22Rv1 (cell line): Measurements from ENCODE around the gene EDRF1.

Source experiments
- H3K27ac ChIP-seq: fragments of 450-650 bp; 2 replicates; pipeline ENCODE4 v1.5.1; 2017
- ZFX ChIP-seq: fragments of 450-650 bp; IDR thresholded peaks from 2 replicates; pipeline ENCODE4 v1.6.1; 2017; ENCODE audit warnings: antibody characterized with exemption, borderline replicate concordance
- TF ChIP-seq, protein P1 (sequence below): fragments of 450-650 bp; IDR thresholded peaks from 2 replicates; pipeline ENCODE4 v1.5.1; 2017; ENCODE audit warnings: mild to moderate bottlenecking

Gene EDRF1

DNA sequence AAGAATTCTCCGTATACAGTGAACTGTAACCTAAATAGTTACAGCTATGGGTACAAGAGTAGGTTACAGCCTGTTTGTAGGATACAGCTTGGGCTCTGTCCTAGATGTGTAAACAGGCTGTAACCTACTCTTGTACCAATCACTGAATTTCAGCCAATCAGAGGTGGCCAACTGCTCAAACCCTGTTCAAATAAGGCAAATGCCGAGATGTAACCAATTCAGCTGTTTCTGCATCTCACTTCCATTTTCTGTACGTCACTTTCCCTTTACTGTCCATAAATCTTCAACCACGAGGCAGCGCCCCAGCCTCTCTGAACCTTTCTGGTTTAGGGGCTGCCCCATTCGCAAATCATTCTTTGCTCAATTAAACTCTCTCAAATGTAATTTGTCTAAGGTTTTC is 64.4 kb downstream of the EDRF1 start:
- TF ChIP-seq ZFX, result no peak
- TF ChIP-seq, protein P1, sequence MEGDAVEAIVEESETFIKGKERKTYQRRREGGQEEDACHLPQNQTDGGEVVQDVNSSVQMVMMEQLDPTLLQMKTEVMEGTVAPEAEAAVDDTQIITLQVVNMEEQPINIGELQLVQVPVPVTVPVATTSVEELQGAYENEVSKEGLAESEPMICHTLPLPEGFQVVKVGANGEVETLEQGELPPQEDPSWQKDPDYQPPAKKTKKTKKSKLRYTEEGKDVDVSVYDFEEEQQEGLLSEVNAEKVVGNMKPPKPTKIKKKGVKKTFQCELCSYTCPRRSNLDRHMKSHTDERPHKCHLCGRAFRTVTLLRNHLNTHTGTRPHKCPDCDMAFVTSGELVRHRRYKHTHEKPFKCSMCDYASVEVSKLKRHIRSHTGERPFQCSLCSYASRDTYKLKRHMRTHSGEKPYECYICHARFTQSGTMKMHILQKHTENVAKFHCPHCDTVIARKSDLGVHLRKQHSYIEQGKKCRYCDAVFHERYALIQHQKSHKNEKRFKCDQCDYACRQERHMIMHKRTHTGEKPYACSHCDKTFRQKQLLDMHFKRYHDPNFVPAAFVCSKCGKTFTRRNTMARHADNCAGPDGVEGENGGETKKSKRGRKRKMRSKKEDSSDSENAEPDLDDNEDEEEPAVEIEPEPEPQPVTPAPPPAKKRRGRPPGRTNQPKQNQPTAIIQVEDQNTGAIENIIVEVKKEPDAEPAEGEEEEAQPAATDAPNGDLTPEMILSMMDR, result no peak
- H3K27ac ChIP-seq, result no peak overlapping the region

DNA sequence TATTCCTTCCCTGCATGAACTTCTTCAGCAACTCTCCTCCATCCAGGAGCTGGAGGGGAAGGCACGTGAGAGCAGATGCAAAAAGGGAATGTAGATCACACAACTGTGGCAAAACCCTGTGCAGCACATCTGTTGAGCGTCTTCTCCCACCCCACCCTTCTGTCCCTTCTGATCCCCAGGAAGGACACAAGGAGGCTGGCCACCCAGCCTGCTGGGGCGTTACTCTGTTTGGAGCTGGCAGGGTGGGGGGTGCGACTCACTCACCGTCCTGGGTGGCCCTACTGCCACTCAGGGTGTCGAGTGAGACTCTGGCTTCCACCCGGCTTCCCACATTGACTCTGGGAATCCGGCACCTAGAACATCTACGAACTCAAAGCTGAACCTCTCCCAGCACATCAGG is 66.3 kb downstream of the EDRF1 start:
- no peak for TF ChIP-seq ZFX
- TF ChIP-seq, protein P1, result no peak
- H3K27ac ChIP-seq, result no peak overlapping the region

DNA sequence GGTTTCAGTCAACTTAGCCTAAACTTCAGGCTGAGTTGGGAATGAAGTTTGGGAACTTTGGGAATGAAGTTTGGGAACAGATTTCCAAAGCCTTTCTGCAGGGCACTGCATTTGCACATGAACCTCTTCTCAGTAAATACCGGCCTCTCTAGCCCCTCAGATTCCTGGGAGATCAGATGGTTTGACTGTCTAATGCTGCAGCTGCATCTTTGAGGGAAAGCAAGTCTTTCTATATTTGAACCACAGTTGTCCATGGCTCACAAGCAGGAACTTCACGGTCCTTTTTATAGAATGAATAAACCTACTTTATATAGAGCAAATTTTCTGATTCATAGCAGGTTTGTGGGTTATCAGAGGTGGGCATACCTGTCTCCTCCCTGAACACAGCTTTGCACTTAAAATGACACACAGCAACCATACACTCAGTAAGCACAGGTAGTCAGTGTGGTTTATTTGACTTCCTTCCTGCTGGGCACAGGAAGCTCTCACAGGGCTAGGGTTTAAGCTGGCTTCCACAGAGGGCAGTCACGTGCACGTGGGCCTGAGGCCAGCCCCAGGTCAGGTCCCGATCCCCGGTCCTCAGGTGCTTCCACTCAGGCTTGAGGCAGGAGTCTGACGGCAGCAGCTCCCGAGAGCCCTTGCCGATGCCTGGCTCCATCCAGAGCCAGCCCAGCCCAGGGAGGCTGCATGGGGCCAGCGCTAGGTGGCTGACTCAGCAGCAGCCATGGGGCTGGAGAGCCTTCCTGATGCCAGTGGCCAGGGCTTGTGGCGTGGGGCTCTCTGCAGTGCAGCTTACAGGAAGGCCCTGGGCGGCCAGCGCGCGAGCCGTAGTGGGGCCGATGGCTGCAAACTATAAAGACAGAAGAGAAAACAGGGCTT is 68.9 kb downstream of the EDRF1 start:
- TF ChIP-seq ZFX, result no peak
- TF ChIP-seq, protein P1, result no peak
- no peak overlapping the region for H3K27ac ChIP-seq

DNA sequence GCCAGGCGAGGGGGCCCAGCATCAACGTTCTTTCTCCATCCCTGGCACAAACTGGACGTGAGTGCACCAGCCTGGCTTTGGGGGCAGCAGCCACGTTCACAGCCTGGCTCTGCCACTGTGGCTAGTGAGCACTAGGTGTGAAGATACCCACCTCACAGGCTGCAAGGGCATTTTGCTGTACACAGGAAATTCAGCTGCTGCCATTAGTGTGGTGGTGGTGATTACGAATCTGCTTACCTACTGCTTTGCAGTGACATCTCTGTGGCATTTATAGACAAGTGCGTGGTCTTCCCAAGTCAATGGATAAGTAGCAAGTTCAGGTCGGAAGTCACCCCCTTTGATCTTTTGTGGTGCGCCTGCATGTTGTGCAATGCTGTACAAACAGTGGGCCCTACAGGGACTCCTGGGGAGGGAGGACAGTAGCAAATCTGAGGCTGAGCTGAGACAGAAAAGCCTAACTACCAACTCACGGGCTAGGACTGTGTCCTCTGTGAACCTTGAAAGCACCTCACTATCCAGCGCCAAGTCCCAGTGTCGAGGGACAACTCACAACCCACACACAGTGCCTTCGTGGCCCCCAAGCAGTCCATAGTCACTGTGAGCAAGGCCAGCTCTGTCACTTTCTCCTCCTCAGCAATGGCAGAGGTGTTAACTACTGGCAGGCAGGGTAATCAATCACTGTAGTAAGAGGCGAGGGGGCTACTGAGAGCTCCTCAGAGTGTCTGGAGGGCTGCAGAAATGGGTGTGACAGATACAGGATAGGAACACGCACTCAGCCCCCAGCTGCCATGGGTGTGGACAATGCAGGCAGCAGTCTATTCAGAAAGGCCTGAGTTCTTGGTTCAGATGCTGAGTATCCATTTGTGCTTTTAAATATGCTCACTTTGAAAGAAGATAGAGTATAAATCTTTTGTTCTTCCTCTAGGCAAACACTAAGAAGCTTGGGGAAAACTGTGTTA is 73.1 kb downstream of the EDRF1 start:
- TF ChIP-seq, protein P1, result no peak
- no peak for TF ChIP-seq ZFX
- H3K27ac ChIP-seq, result no peak overlapping the region

- TF ChIP-seq, protein P1, result no peak
- TF ChIP-seq ZFX, result no peak
- H3K27ac ChIP-seq, result no peak overlapping the region
Observed at GRCh38 chr10:125795128-125795527, 75.6 kb downstream of the EDRF1 start.

DNA sequence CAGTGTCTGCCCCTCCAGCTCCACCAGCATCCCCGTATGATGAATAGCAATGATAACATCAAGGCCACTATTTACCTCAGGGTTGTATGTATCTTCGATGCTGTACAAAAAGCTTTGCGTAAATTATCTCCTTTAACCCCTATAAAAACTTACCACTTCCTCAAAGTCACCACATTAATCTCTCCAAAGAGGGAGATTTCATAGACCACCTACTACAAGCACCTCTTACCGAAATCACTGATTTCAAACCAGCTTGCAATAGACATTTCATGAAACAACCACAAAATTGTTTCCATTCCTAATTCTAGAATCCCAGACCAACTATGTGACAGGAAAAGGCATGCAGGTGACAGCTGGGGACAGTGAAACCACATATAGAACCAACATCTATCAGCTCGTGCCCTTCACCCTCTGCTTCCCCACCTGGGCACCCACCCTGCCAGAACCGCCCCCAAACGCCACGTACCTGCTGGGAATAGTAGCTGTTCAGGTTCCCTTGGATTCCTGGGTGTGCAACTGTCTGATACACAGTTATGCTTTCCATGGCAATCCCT is 76.2 kb downstream of the EDRF1 start:
- no peak for TF ChIP-seq ZFX
- TF ChIP-seq, protein P1, result no peak
- no peak overlapping the region for H3K27ac ChIP-seq
